HepG2 (cell line): Measurements from ENCODE around the gene DUS2. TPM values are rescaled to one million over a fixed set of nuclear protein-coding genes. Genes with fewer than 3 reads are reported as not detected.

Experiments used
- FOXA1 ChIP-seq, 2 experiments: fragments of 450-650 bp in 1 of 2; sonication (generic) in 1 of 2; formaldehyde crosslinking in 1 of 2; IDR thresholded peaks; 2 replicates each; pipeline versions ENCODE4 v1.4.0 to v1.6.1; 2016 to 2020; ENCODE audit warnings: missing genetic modification reagents in 1 of 2
- HCFC1 ChIP-seq: fragments of 150-350 bp; IDR thresholded peaks from 2 replicates; pipeline ENCODE4 v1.6.1; 2014; ENCODE audit warnings: low read depth, low read length
- KLF15 ChIP-seq: sonication (generic); formaldehyde crosslinking; IDR thresholded peaks from 2 replicates; pipeline ENCODE4 v1.8.1; 2023; ENCODE audit warnings: borderline replicate concordance, mild to moderate bottlenecking, inconsistent platforms, missing genetic modification reagents, mixed read lengths
- MAFF ChIP-seq: IDR thresholded peaks from 2 replicates; pipeline ENCODE4 v1.6.1; 2011; ENCODE audit warnings: low read depth, low read length, improper control_type of control experiment
- PPARG ChIP-seq: conservative IDR thresholded peaks from 2 replicates; pipeline ENCODE4 v1.6.1; 2016; ENCODE audit warnings: missing biosample characterization, missing genetic modification reagents
- RBFOX2 ChIP-seq: fragments of 200-400 bp; formaldehyde crosslinking; IDR thresholded peaks from 2 replicates; pipeline ENCODE4 v1.6.1; 2017; ENCODE audit warnings: low read depth, mild to moderate bottlenecking, low read length
- RFX5 ChIP-seq: IDR thresholded peaks from 2 replicates; pipeline ENCODE4 v1.6.1; 2011; ENCODE audit warnings: low read depth, low read length, improper control_type of control experiment
- TEF ChIP-seq: sonication (generic); formaldehyde crosslinking; IDR thresholded peaks from 2 replicates; pipeline ENCODE4 v1.5.0; 2020; ENCODE audit warnings: missing genetic modification reagents
- ZBTB37 ChIP-seq: sonication (generic); formaldehyde crosslinking; IDR thresholded peaks from 2 replicates; pipeline ENCODE4 v1.4.0; 2020; ENCODE audit warnings: mild to moderate bottlenecking, missing genetic modification reagents
- ZFP90 ChIP-seq: sonication (generic); formaldehyde crosslinking; IDR thresholded peaks from 2 replicates; pipeline ENCODE4 v1.8.0; 2022; ENCODE audit warnings: missing genetic modification reagents, mild to moderate bottlenecking, inconsistent platforms, borderline replicate concordance
- ZNF775 ChIP-seq: sonication (generic); formaldehyde crosslinking; IDR thresholded peaks from 2 replicates; pipeline ENCODE4 v1.4.0; 2020; ENCODE audit warnings: missing genetic modification reagents, mild to moderate bottlenecking, moderate library complexity, borderline replicate concordance
- polyA plus RNA-seq, 8 experiments: library from polyadenylated mRNA; depleted of rRNA in 3 of 8; stranded (reverse) in 7 of 8; unstranded in 1 of 8; fragments of >200 nt; fragmentation: Illumina TruSeq in 4 of 8; extraction: Trizol in 4 of 8; gene quantifications; 2 replicates each; pipeline versions ENCODE4 v1.2.1 to v1.2.3, GENCODE V29; 2011 to 2016; ENCODE audit warnings: low read depth in 4 of 8, missing spikeins in 1 of 8, mixed read lengths in 1 of 8; ENCODE audit not compliant: insufficient read depth in 1 of 8
- total RNA-seq, 5 experiments: library from RNA; depleted of rRNA; stranded (reverse); fragments of >200 nt; fragmentation: Illumina TruSeq; extraction: Trizol; gene quantifications; 2 replicates each; pipeline ENCODE4 v1.2.3, GENCODE V29; 2016; ENCODE audit warnings: low read depth in 1 of 5
- TF ChIP-seq, protein P1 (sequence below), 2 experiments: IDR thresholded peaks; 2 replicates each; pipeline ENCODE4 v1.6.1; 2011 to 2012; ENCODE audit warnings: low read length in 2 of 2, borderline replicate concordance in 1 of 2, low read depth in 1 of 2, mild to moderate bottlenecking in 1 of 2, moderate library complexity in 1 of 2
- TF ChIP-seq, protein P2 (sequence below): sonication (generic); formaldehyde crosslinking; conservative IDR thresholded peaks from 2 replicates; pipeline ENCODE4 v1.4.0; 2020; ENCODE audit warnings: mild to moderate bottlenecking, missing genetic modification reagents, moderate library complexity
- TF ChIP-seq, protein P3 (sequence below): sonication (generic); formaldehyde crosslinking; IDR thresholded peaks from 2 replicates; pipeline ENCODE4 v1.8.0; 2022; ENCODE audit warnings: mild to moderate bottlenecking, missing genetic modification reagents, moderate library complexity
- TF ChIP-seq, protein P4 (sequence below): sonication (generic); formaldehyde crosslinking; IDR thresholded peaks from 2 replicates; pipeline ENCODE4 v1.4.0; 2020; ENCODE audit warnings: mild to moderate bottlenecking, missing genetic modification reagents

The DUS2 gene
- total and polyA plus RNA-seq, 2 of the 13 experiments (the other 11 are each of a cell fraction or from before 2014, with no cell fraction given): 17.8 to 25.1 TPM

- TF ChIP-seq, protein P1, sequence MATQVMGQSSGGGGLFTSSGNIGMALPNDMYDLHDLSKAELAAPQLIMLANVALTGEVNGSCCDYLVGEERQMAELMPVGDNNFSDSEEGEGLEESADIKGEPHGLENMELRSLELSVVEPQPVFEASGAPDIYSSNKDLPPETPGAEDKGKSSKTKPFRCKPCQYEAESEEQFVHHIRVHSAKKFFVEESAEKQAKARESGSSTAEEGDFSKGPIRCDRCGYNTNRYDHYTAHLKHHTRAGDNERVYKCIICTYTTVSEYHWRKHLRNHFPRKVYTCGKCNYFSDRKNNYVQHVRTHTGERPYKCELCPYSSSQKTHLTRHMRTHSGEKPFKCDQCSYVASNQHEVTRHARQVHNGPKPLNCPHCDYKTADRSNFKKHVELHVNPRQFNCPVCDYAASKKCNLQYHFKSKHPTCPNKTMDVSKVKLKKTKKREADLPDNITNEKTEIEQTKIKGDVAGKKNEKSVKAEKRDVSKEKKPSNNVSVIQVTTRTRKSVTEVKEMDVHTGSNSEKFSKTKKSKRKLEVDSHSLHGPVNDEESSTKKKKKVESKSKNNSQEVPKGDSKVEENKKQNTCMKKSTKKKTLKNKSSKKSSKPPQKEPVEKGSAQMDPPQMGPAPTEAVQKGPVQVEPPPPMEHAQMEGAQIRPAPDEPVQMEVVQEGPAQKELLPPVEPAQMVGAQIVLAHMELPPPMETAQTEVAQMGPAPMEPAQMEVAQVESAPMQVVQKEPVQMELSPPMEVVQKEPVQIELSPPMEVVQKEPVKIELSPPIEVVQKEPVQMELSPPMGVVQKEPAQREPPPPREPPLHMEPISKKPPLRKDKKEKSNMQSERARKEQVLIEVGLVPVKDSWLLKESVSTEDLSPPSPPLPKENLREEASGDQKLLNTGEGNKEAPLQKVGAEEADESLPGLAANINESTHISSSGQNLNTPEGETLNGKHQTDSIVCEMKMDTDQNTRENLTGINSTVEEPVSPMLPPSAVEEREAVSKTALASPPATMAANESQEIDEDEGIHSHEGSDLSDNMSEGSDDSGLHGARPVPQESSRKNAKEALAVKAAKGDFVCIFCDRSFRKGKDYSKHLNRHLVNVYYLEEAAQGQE (IDR thresholded peaks at IDR 0.05; ENCODE audit: borderline replicate concordance in 1 of 2, low read depth in 1 of 2, low read length in 2 of 2): peak in 1 of 2 experiments; percentile 50; a peak in 1 of 4 replicates
- TF ChIP-seq RFX5: no peak
- TF ChIP-seq, protein P2, sequence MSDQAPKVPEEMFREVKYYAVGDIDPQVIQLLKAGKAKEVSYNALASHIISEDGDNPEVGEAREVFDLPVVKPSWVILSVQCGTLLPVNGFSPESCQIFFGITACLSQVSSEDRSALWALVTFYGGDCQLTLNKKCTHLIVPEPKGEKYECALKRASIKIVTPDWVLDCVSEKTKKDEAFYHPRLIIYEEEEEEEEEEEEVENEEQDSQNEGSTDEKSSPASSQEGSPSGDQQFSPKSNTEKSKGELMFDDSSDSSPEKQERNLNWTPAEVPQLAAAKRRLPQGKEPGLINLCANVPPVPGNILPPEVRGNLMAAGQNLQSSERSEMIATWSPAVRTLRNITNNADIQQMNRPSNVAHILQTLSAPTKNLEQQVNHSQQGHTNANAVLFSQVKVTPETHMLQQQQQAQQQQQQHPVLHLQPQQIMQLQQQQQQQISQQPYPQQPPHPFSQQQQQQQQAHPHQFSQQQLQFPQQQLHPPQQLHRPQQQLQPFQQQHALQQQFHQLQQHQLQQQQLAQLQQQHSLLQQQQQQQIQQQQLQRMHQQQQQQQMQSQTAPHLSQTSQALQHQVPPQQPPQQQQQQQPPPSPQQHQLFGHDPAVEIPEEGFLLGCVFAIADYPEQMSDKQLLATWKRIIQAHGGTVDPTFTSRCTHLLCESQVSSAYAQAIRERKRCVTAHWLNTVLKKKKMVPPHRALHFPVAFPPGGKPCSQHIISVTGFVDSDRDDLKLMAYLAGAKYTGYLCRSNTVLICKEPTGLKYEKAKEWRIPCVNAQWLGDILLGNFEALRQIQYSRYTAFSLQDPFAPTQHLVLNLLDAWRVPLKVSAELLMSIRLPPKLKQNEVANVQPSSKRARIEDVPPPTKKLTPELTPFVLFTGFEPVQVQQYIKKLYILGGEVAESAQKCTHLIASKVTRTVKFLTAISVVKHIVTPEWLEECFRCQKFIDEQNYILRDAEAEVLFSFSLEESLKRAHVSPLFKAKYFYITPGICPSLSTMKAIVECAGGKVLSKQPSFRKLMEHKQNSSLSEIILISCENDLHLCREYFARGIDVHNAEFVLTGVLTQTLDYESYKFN (CRISPR knock-in tag): no peak
- no peak for TF ChIP-seq KLF15 (CRISPR knock-in tag)
- no peak for TF ChIP-seq ZNF775
- TF ChIP-seq FOXA1 (IDR thresholded peaks at IDR 0.05): no peak
- TF ChIP-seq FOXA1 (CRISPR knock-in tag; IDR thresholded peaks at IDR 0.05): no peak
- no peak; the same call in 1 of the 2 replicates for TF ChIP-seq ZFP90 (CRISPR knock-in tag)
- no peak for TF ChIP-seq MAFF
- TF ChIP-seq, protein P3, sequence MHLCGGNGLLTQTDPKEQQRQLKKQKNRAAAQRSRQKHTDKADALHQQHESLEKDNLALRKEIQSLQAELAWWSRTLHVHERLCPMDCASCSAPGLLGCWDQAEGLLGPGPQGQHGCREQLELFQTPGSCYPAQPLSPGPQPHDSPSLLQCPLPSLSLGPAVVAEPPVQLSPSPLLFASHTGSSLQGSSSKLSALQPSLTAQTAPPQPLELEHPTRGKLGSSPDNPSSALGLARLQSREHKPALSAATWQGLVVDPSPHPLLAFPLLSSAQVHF (CRISPR knock-in tag): 0 out of 2 replicates have a peak, but pooled peaks have one; percentile 38
- TF ChIP-seq PPARG: no peak
- TF ChIP-seq, protein P4, sequence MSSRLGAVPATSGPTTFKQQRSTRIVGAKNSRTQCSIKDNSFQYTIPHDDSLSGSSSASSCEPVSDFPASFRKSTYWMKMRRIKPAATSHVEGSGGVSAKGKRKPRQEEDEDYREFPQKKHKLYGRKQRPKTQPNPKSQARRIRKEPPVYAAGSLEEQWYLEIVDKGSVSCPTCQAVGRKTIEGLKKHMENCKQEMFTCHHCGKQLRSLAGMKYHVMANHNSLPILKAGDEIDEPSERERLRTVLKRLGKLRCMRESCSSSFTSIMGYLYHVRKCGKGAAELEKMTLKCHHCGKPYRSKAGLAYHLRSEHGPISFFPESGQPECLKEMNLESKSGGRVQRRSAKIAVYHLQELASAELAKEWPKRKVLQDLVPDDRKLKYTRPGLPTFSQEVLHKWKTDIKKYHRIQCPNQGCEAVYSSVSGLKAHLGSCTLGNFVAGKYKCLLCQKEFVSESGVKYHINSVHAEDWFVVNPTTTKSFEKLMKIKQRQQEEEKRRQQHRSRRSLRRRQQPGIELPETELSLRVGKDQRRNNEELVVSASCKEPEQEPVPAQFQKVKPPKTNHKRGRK (CRISPR knock-in tag): no peak
- no peak for TF ChIP-seq TEF
- TF ChIP-seq ZBTB37 (CRISPR knock-in tag): no peak
- no peak for TF ChIP-seq HCFC1
- peak; percentile 78 for TF ChIP-seq RBFOX2
Observed at GRCh38 chr16:68085259-68086071, 62.4 kb downstream of the DUS2 start, which contains the start of gene NFATC3 (continued).
